HG03175 (cell line): ENCODE results near the gene SPHK1.

ENCODE experiments used
- ATAC-seq: cut with Tn5 transposase; IDR thresholded peaks from one replicate; pipeline ENCODE4 v1.9.1; 2021; ENCODE audit warnings: mild to moderate bottlenecking, moderate library complexity; ENCODE audit not compliant: unreplicated experiment

The SPHK1 gene

GRCh38 chr17:76383546-76384221, 725 bp upstream of the SPHK1 start:
- ATAC-seq = peak; percentile 8

- no peak for ATAC-seq
Measured at GRCh38 chr17:76384987-76385891, 830 bp downstream of the SPHK1 start.

GRCh38 chr17:76385892-76386786, 1.7 kb downstream of the SPHK1 start:
- no peak for ATAC-seq

GRCh38 chr17:76386966-76387765, 2.8 kb downstream of the SPHK1 start:
- ATAC-seq = no peak

- ATAC-seq = no peak
Measured at GRCh38 chr17:76388966-76389888, 4.8 kb downstream of the SPHK1 start.

- no peak for ATAC-seq
Measured at GRCh38 chr17:76390003-76390421, 5.6 kb downstream of the SPHK1 start.

- ATAC-seq = no peak
Measured at GRCh38 chr17:76391200-76391715, 6.8 kb downstream of the SPHK1 start.

- no peak for ATAC-seq
Measured at GRCh38 chr17:76394166-76394565, 9.8 kb downstream of the SPHK1 start.

GRCh38 chr17:76395980-76396379, 11.6 kb downstream of the SPHK1 start:
- ATAC-seq = no peak

- ATAC-seq = no peak
Measured at GRCh38 chr17:76397184-76397583, 12.8 kb downstream of the SPHK1 start.

- ATAC-seq = no peak
Measured at GRCh38 chr17:76397687-76398522, 13.5 kb downstream of the SPHK1 start.

- no peak for ATAC-seq
Measured at GRCh38 chr17:76398523-76399174, 14.2 kb downstream of the SPHK1 start.

- ATAC-seq = no peak
Measured at GRCh38 chr17:76399175-76400172, 15.1 kb downstream of the SPHK1 start.

GRCh38 chr17:76402711-76403110, 18.3 kb downstream of the SPHK1 start:
- no peak for ATAC-seq

- no peak for ATAC-seq
Measured at GRCh38 chr17:76404256-76404655, 19.8 kb downstream of the SPHK1 start.

GRCh38 chr17:76404976-76405563, 20.7 kb downstream of the SPHK1 start:
- no peak for ATAC-seq
